GM18526 (cell line): ENCODE results near the gene F13A1.

Source experiments
- POLR2A ChIP-seq: IDR thresholded peaks from 3 replicates; pipeline ENCODE4 v1.6.1; 2011; ENCODE audit not compliant: insufficient read length; ENCODE audit errors: extremely low read depth

The F13A1 gene

GRCh38 chr6:6191476-6191875 lies 129.0 kb downstream of the F13A1 start:
- TF ChIP-seq POLR2A: no peak

DNA sequence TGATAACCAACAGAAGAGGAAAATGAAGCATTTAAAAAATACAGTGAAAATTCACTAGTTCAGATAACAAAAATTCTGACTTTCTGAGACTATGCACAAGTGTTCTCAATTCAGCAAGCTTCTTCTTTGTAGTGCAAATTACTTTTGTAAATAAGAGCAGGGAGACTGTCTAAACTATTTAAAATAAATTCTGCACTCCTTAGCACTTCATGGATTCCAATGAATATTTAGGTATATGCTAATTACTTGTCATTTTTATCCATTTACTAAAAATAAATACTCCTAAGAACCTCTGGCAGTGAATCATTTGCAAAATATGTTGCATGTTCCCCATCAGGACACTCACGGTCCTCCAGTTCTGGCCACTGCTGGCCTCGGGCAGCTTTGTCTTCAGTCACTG lies 139.8 kb downstream of the F13A1 start:
- TF ChIP-seq POLR2A: no peak

- no peak for TF ChIP-seq POLR2A
Observed at GRCh38 chr6:6179858-6180623, 140.4 kb downstream of the F13A1 start.

DNA sequence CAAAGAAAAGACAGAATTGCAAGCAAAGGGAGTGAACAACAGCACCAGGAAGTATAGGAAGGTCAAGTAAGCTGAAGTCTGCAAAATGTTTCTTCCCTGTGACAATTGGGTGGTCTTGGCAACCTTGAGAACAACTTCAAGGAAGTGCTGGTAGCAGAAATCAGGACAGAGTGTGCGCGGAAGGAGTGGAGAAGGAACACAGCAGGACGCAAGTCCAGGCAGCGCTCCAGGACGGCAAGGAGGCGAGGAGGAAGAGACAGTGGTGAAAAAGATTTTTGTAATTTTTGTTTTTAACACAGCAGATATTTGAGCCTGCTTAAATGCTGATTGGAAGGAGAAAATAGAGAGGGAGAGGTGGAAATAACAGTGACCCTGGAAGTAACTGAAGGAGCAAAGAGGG lies 141.7 kb downstream of the F13A1 start:
- no peak for TF ChIP-seq POLR2A

DNA sequence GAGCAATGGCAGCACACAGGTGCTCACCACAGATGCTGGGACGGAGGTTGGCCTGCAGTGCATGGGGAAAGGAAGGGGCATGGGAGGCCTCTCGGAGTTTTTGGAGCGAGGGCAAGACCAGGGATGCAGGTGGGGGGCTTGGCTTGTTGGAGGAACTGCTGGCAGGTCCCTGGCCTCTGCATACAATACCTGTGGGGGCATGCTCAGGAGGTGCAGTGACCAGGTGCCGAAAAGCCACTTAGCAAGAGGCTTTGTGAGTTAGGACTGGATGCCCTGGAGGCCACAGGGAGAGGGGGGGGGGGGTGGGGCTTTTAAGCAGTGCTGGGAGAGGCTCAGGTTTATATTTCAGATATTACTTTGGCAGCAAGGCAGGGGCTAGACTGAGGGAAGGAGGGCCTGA lies 142.7 kb downstream of the F13A1 start:
- no peak for TF ChIP-seq POLR2A

- TF ChIP-seq POLR2A: no peak
Observed at GRCh38 chr6:6176586-6177228, 143.8 kb downstream of the F13A1 start.

DNA sequence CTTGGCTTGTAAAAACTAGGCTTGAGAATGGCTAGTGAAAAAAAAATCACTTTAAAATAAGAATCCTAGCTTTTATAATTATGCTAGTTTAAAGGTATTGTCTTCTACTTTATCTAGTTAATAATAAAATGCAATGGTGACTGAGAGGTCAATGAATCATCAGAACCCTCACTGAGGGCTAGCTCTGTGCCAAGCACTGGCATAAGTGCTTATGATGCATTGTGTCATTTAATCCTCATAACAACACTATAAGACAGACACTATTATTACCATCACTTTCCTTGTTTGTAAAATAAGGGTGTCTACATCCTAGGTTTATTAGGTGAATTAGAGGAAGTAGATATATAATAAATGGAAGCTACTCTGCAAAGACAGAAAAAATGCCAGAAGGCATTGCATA lies 144.3 kb downstream of the F13A1 start:
- no peak for TF ChIP-seq POLR2A

DNA sequence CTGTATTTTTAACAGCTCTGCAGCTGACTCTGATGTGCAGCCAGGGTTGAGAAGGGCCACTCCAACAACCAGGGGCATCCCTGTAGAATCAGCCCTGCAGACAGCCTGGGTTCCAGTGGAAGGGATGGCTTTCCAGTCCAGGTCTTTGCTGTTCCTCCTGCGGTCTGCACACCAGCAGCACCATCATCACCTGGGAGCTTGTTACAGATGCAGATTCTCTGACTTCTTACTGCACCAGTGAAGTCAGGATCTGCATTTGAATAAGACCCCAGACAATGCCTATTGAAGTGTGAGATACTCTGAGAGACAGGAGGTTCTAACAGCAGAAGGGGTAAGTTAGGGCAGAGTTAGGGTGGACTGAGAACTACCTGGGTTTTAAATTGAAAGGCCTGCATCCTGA lies 151.3 kb downstream of the F13A1 start:
- no peak for TF ChIP-seq POLR2A

DNA sequence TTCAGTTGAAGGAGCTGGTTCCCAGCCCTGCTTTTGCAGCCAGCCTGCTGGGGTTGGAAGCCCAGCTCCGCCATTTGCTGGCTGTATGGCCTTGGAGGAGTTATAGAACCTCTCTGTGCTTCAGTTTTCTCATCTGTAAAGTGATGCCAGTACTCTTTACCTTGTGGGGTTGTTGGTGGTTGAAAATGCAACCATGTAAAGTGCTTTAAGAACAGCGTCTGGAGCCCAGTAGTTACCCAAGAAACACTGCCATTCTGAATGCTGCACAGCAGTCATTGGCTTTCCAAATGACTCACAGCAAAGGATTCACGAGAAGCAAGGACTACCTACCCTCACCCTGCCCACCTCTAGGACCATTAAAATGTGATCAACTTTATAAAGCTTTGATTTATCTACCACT lies 154.4 kb downstream of the F13A1 start:
- TF ChIP-seq POLR2A: no peak

- no peak for TF ChIP-seq POLR2A
Observed at GRCh38 chr6:6164367-6164766, 156.1 kb downstream of the F13A1 start.

DNA sequence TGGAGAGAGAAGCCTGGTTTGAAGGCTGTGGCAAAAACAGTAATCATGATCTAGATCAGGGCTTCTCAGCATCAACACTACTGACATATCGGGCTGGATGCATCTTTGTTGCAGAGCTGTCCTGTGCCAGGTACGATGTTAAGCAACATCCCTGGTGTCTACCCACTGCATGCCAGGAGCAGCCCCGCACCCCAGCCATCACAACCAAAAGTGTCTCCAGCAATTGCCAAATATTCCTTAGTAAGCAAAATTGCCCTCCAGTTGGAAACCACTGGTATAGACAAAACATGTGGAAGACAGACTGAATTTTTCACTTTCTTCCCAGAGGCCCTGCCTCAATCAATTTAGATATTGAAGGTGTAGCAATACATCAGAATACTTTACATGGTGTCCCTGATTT lies 166.1 kb downstream of the F13A1 start:
- no peak for TF ChIP-seq POLR2A

DNA sequence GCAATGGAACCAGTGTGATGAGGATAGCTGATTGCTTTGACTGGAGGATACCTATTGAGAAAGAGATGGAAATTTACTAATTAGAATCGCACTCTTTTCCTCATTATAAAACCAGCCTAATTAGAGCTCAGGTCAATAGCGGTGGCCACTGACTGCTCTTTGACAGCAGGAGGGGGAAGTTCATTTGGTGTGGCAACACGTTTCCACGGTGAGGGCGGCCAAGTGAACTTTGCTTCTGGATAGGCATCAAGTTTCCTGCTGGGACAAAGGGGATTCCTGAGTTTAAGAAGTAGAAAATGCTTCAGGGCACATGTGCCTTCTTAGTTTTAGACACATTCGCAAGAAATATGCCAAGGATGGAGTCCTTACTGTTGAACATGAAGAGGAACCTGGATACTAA lies 168.4 kb downstream of the F13A1 start:
- TF ChIP-seq POLR2A: no peak

DNA sequence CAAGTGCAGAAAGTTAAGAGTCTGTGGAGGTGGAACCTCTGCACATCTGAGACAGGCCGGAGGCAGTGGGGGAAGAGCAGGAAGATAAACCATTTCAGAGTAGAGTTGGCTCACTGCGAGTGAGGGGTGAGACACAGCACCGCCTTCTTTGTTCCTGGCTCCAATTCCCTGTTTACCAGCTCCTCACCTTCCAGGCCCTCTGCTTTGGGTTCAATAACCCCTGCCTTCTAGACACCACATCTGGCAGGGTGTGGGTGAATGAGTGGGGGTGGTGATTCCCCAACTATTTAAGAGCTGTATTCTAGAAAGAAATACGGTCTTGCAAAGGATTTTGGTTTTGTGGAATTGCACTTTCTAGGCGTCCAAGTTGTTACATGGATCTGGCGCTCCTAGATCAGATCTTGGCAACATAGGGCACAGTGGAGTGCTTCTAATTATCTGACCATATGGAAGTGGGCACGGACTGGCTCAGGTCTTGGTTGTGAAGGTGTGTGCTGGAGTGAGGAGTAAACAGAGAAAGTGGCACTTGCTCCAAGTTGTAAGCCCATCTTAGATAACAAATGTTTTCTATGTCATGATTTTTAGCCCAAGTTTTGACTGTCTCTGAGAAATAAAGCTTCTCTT lies 172.2 kb downstream of the F13A1 start:
- no peak for TF ChIP-seq POLR2A

DNA sequence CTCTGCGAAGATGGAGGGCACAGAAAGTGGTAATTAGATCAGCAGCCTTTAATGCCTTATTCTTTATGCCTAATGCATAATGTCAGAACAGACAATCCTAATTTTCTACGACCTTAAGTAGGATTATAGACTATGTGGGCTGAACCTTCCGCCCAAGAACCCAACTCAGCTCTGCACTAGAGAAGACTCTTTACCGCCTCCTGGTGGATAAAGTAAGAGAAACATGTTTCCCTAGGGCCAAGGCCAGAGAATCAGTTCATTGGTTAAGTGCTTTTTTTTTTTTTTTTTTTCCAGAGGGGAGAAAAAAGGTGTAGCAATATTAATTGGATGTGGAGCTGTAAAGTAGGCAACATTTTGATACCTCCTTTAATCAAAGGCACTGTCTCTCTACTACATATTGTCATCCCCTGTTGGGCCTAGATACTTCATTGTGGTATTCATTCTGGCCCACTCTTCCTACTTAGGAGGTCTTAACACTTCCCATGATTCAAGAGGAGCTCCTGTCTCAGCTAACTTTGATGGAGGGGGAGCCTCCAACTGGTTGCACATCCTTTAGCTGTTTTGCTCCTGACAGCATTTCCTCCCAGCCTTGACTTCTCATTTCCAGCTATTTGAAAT lies 188.9 kb downstream of the F13A1 start:
- TF ChIP-seq POLR2A: no peak

- TF ChIP-seq POLR2A: no peak
Observed at GRCh38 chr6:6125495-6125894, 195.0 kb downstream of the F13A1 start.

GRCh38 chr6:6123803-6124202 lies 196.7 kb downstream of the F13A1 start:
- TF ChIP-seq POLR2A: no peak
